PFSK-1 (cell line): Measurements from ENCODE around the gene FAM209A.

Experiments used
- FOXP2 ChIP-seq: optimal IDR thresholded peaks from 2 replicates; pipeline ENCODE3; 2011; ENCODE audit warnings: borderline replicate concordance, control low read depth, inconsistent platforms; ENCODE audit not compliant: insufficient read depth; ENCODE audit errors: extremely low read length, extremely low read depth
- POLR2AphosphoS5 ChIP-seq: IDR thresholded peaks from 2 replicates; pipeline ENCODE4 v1.6.1; 2012; ENCODE audit warnings: low read depth, mild to moderate bottlenecking, control low read depth, low read length, moderate library complexity
- REST ChIP-seq, 2 experiments: IDR thresholded peaks; 2 replicates each; pipeline versions ENCODE4 v1.6.1 to v1.8.0; 2011 to 2012; ENCODE audit warnings: low read depth in 2 of 2, low read length in 2 of 2, control low read depth in 1 of 2, inconsistent platforms in 1 of 2, mild to moderate bottlenecking in 1 of 2, moderate library complexity in 1 of 2; ENCODE audit not compliant: insufficient read depth in 1 of 2
- SIN3A ChIP-seq: IDR thresholded peaks from 2 replicates; pipeline ENCODE4 v1.6.1; 2012; ENCODE audit warnings: mild to moderate bottlenecking, low read length, moderate library complexity, borderline replicate concordance; ENCODE audit not compliant: insufficient read depth
- TAF1 ChIP-seq: IDR thresholded peaks from 2 replicates; pipeline ENCODE4 v1.6.1; 2012; ENCODE audit warnings: low read length, control low read depth, borderline replicate concordance; ENCODE audit not compliant: insufficient read depth

- no peak for TF ChIP-seq REST (IDR thresholded peaks at IDR 0.05; ENCODE audit: insufficient read depth in 1 of 2, low read depth in 2 of 2, low read length in 2 of 2)
- TF ChIP-seq TAF1, result no peak
- TF ChIP-seq SIN3A, result no peak
- no peak for TF ChIP-seq POLR2AphosphoS5
- no peak for TF ChIP-seq FOXP2
Measured at GRCh38 chr20:56483970-56484369, 40.6 kb upstream of the FAM209A start.
